ENCODE measurements around the gene BBX. TPM values are rescaled to one million over a fixed set of nuclear protein-coding genes. Genes with fewer than 3 reads are reported as not detected.

The BBX gene
- total RNA-seq, 6 donors from 2014 or later = 35.0 to 65.0 (median 42.8) TPM

- 98 to 99% methylated on average over 2 of the region's 2 CpGs for WGBS, 2 donors
- Histone ChIP-seq H3K27me3 (no peaks in the 10 kb centered on the region), H3K27ac (no peak overlapping the region), H3K4me3 (no peak overlapping the region), H3K9me3 (no peaks in the 10 kb centered on the region), H3K36me3 (no peaks in the 10 kb centered on the region), H3K4me1 (no peaks in the 10 kb centered on the region)
- DNase-seq (no peak), ATAC-seq (ENCODE audit: low FRiP score in 2 of 2) (no peak)
- TF ChIP-seq, protein P1, sequence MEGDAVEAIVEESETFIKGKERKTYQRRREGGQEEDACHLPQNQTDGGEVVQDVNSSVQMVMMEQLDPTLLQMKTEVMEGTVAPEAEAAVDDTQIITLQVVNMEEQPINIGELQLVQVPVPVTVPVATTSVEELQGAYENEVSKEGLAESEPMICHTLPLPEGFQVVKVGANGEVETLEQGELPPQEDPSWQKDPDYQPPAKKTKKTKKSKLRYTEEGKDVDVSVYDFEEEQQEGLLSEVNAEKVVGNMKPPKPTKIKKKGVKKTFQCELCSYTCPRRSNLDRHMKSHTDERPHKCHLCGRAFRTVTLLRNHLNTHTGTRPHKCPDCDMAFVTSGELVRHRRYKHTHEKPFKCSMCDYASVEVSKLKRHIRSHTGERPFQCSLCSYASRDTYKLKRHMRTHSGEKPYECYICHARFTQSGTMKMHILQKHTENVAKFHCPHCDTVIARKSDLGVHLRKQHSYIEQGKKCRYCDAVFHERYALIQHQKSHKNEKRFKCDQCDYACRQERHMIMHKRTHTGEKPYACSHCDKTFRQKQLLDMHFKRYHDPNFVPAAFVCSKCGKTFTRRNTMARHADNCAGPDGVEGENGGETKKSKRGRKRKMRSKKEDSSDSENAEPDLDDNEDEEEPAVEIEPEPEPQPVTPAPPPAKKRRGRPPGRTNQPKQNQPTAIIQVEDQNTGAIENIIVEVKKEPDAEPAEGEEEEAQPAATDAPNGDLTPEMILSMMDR (IDR thresholded peaks at IDR 0.05) = no peak
- TF ChIP-seq POLR2AphosphoS5 (IDR thresholded peaks at IDR 0.05) (no peak), EP300 (IDR thresholded peaks at IDR 0.05) (no peak), POLR2A (IDR thresholded peaks at IDR 0.05) (no peak)
These were observed 234.4 kb downstream of the BBX start for GRCh38 chr3:107757140-107757539.

DNA sequence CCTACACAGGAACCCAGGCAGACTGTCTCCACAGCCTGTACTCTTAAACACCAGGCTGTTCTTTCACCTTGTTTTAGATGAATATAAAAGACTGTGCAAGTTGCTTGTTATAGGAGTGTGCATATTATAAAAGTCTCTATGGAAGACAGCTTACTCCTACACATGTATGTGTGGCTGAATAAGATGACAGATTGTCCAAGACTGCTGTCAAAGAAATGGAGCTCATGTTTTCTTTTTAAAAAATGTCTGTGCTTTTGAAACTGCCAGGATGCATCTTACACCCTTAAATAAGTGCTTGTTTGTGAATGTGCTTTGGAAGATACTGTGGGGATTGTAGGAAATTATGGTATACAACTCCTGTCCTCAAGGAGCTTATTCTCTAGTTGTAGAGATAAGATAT is 237.4 kb downstream of the BBX start:
- H3K9me3 ChIP-seq = no peaks in the 10 kb centered on the region
- H3K27me3 ChIP-seq = no peaks in the 10 kb centered on the region
- TF ChIP-seq EP300 (IDR thresholded peaks at IDR 0.05) (no peak), POLR2AphosphoS5 (IDR thresholded peaks at IDR 0.05) (no peak), POLR2A (IDR thresholded peaks at IDR 0.05) (no peak)
- TF ChIP-seq, protein P1 (IDR thresholded peaks at IDR 0.05) = no peak
- no peak overlapping the region for H3K27ac ChIP-seq
- H3K36me3 ChIP-seq = no peaks in the 10 kb centered on the region
- DNase-seq (no peak), ATAC-seq (ENCODE audit: low FRiP score in 2 of 2) (no peak)
- H3K4me1 ChIP-seq = no peaks in the 10 kb centered on the region
- H3K4me3 ChIP-seq = no peak overlapping the region

GRCh38 chr3:107761391-107761790 is 238.6 kb downstream of the BBX start:
- 61 to 72% methylated on average over 2 of the region's 2 CpGs for WGBS, 2 donors
- ATAC-seq (ENCODE audit: low FRiP score in 2 of 2) (no peak), DNase-seq (no peak)
- H3K4me1 ChIP-seq = no peaks in the 10 kb centered on the region
- no peak overlapping the region for H3K27ac ChIP-seq
- no peak overlapping the region for H3K4me3 ChIP-seq
- no peaks in the 10 kb centered on the region for H3K27me3 ChIP-seq
- H3K9me3 ChIP-seq = no peaks in the 10 kb centered on the region
- TF ChIP-seq, protein P1 (IDR thresholded peaks at IDR 0.05) = no peak
- TF ChIP-seq POLR2A (IDR thresholded peaks at IDR 0.05) (no peak), POLR2AphosphoS5 (IDR thresholded peaks at IDR 0.05) (no peak), EP300 (IDR thresholded peaks at IDR 0.05) (no peak)
- no peaks in the 10 kb centered on the region for H3K36me3 ChIP-seq

DNA sequence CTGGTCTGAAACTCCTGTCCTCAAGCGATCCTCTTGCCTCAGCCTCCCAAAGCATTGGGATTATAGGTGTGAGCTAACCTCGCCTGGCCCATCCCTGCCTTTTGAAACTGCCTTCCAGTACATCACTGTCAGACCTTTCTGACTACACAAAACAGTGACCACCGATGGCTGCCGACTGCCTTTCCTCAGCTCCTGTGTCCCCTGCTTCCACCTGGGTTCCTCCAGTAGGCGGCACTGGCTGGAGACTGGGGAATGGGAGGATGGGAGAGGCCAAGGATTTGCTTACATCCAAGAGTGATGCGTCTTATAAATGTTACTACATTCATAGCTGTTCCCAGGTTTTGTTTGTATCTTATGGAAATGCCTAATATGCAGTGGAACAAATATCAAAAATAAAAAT is 242.8 kb downstream of the BBX start:
- H3K27ac ChIP-seq = no peak overlapping the region
- H3K4me1 ChIP-seq = no peaks in the 10 kb centered on the region
- no peaks in the 10 kb centered on the region for H3K36me3 ChIP-seq
- ATAC-seq (ENCODE audit: low FRiP score in 2 of 2) (no peak), DNase-seq (no peak)
- no peak overlapping the region for H3K4me3 ChIP-seq
- H3K9me3 ChIP-seq = no peaks in the 10 kb centered on the region
- TF ChIP-seq POLR2A (IDR thresholded peaks at IDR 0.05) = no peak
- no peak for TF ChIP-seq EP300 (IDR thresholded peaks at IDR 0.05)
- TF ChIP-seq, protein P1 (IDR thresholded peaks at IDR 0.05) = no peak
- no peaks in the 10 kb centered on the region for H3K27me3 ChIP-seq
- 95 to 96% methylated on average over 6 of the region's 6 CpGs for WGBS, 2 donors

- Histone ChIP-seq H3K4me3 (no peak overlapping the region), H3K9me3 (no peaks in the 10 kb centered on the region), H3K36me3 (peaks cover 0 to 2% (median 0%) of the 10 kb centered on the region in 4 donors), H3K4me1 (no peaks in the 10 kb centered on the region), H3K27me3 (no peaks in the 10 kb centered on the region), H3K27ac (no peak overlapping the region)
- TF ChIP-seq POLR2A (IDR thresholded peaks at IDR 0.05) = no peak
- no peak for TF ChIP-seq EP300 (IDR thresholded peaks at IDR 0.05)
- TF ChIP-seq, protein P1 (IDR thresholded peaks at IDR 0.05) = no peak
- no peak for TF ChIP-seq POLR2AphosphoS5 (IDR thresholded peaks at IDR 0.05)
- ATAC-seq (ENCODE audit: low FRiP score in 2 of 2) (no peak), DNase-seq (no peak)
- 84 to 85% methylated on average over 8 of the region's 8 CpGs for WGBS, 2 donors
These were observed 245.3 kb downstream of the BBX start for GRCh38 chr3:107767897-107768605.

All from upper lobe of left lung (tissue), 6 donors.